Calu3 (cell line): ENCODE data around the gene WWOX. TPM values are rescaled to one million over a fixed set of nuclear protein-coding genes. Genes with fewer than 3 reads are reported as not detected.

Experiments
- BruUV-seq: library from RNA; stranded (reverse); fragments of 400-500 nt; replicated peaks from 2 replicates; lab custom pipeline; 2021; lab: Mats Ljungman, UMichigan
- CTCF ChIA-PET: fragments of 300-600 bp; sonication (Branson Sonifier 250); formaldehyde crosslinking; loops from one replicate; lab custom pipeline; 2022; ENCODE audit warnings: antibody characterized with exemption; lab: Charles Lee
- DNase-seq: peaks from one replicate; pipeline ENCODE4 v3.0.0; 2022
- H3K27ac Mint-ChIP-seq: one replicate; pipeline ENCODE4 v1.8.0; 2022; ENCODE audit warnings: mixed read lengths; ENCODE audit not compliant: unreplicated experiment
- H3K27me3 Mint-ChIP-seq: one replicate; pipeline ENCODE4 v1.8.0; 2022; ENCODE audit warnings: mixed read lengths; ENCODE audit not compliant: unreplicated experiment
- H3K36me3 Mint-ChIP-seq: one replicate; pipeline ENCODE4 v1.8.0; 2022; ENCODE audit warnings: mild to moderate bottlenecking, moderate library complexity, mixed read lengths; ENCODE audit not compliant: insufficient read depth, unreplicated experiment
- H3K4me1 Mint-ChIP-seq: one replicate; pipeline ENCODE4 v1.8.0; 2022; ENCODE audit warnings: mild to moderate bottlenecking, low read depth, mixed read lengths; ENCODE audit not compliant: unreplicated experiment
- H3K4me3 Mint-ChIP-seq: one replicate; pipeline ENCODE4 v1.8.0; 2022; ENCODE audit warnings: mild to moderate bottlenecking, low read depth, moderate library complexity, mixed read lengths; ENCODE audit not compliant: unreplicated experiment
- H3K9me3 Mint-ChIP-seq: one replicate; pipeline ENCODE4 v1.8.0; 2022; ENCODE audit warnings: low read depth, mixed read lengths; ENCODE audit not compliant: unreplicated experiment
- intact Hi-C: fragments of 100-400 bp; cut with micrococcal nuclease; formaldehyde crosslinking; loops from one replicate; pipeline ENCODE4 v1.10.0; 2022; ENCODE audit not compliant: unreplicated experiment
- total RNA-seq: library from RNA; stranded (reverse); gene quantifications from 2 replicates; pipeline ENCODE4 v1.2.3, GENCODE V29; 2022
- TF ChIP-seq, protein P1 (sequence below): fragments of 200-600 bp; IDR thresholded peaks from one replicate; pipeline ENCODE4 v1.8.0; 2022; ENCODE audit warnings: antibody characterized with exemption; ENCODE audit not compliant: unreplicated experiment

Gene WWOX
- total RNA-seq, 1 experiment from 2014 or later, result 33.5 TPM

DNA sequence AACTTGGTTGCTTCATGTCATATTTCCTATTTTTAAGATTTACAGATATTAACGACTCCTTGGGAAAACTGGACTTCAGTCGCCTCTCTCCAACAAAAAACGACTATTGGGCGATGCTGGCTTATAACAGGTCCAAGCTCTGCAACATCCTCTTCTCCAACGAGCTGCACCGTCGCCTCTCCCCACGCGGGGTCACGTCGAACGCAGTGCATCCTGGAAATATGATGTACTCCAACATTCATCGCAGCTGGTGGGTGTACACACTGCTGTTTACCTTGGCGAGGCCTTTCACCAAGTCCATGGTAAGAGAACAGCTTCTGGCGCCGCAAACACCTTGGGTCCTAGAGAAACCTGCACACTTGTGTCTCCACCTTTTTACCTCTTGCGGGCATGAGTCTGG is 333.0 kb downstream of the WWOX start:
- no TSS peak for BruUV-seq
- CTCF ChIA-PET, result no interaction called here
- H3K36me3 Mint-ChIP-seq, result no peaks in the 10 kb centered on the region

DNA sequence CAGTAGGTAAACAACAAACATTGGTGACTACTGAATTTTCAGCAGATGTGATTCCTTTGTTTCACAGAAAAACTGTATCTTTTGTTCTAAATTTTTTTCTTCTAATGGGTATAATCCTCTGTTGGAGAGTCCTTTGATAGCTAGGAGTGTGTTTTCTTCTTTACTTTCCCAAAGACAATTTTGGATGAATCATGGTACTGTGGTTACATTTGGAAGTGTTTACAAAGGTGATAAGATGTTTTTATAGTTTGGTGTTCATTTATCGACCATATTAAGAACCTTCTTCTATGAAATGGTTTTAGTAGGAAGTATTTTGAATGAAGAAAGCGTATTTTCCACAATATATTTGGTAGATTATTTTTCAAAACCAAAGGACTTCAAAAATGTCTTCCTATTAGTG is 333.7 kb downstream of the WWOX start:
- Mint-ChIP-seq H3K4me3 (no peak overlapping the region), H3K36me3 (no peaks in the 10 kb centered on the region), H3K27ac (no peak overlapping the region), H3K4me1 (no peaks in the 10 kb centered on the region), H3K9me3 (peaks cover 4% of the 10 kb centered on the region), H3K27me3 (no peaks in the 10 kb centered on the region)
- intact Hi-C loops, result no loop called here
- DNase-seq, result no peak
- TF ChIP-seq, protein P1, sequence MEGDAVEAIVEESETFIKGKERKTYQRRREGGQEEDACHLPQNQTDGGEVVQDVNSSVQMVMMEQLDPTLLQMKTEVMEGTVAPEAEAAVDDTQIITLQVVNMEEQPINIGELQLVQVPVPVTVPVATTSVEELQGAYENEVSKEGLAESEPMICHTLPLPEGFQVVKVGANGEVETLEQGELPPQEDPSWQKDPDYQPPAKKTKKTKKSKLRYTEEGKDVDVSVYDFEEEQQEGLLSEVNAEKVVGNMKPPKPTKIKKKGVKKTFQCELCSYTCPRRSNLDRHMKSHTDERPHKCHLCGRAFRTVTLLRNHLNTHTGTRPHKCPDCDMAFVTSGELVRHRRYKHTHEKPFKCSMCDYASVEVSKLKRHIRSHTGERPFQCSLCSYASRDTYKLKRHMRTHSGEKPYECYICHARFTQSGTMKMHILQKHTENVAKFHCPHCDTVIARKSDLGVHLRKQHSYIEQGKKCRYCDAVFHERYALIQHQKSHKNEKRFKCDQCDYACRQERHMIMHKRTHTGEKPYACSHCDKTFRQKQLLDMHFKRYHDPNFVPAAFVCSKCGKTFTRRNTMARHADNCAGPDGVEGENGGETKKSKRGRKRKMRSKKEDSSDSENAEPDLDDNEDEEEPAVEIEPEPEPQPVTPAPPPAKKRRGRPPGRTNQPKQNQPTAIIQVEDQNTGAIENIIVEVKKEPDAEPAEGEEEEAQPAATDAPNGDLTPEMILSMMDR, result no peak
- CTCF ChIA-PET, result no interaction called here
- BruUV-seq, result no TSS peak

More for the DNA sequence above, 333.0 kb downstream of the WWOX start:
- H3K4me3 Mint-ChIP-seq, result no peak overlapping the region
- no peak for DNase-seq
- intact Hi-C loops, result no loop called here
- no peak overlapping the region for H3K27ac Mint-ChIP-seq
- H3K27me3 Mint-ChIP-seq, result no peaks in the 10 kb centered on the region
- H3K9me3 Mint-ChIP-seq, result peaks cover 4% of the 10 kb centered on the region
- no peaks in the 10 kb centered on the region for H3K4me1 Mint-ChIP-seq
- TF ChIP-seq, protein P1, result no peak

DNA sequence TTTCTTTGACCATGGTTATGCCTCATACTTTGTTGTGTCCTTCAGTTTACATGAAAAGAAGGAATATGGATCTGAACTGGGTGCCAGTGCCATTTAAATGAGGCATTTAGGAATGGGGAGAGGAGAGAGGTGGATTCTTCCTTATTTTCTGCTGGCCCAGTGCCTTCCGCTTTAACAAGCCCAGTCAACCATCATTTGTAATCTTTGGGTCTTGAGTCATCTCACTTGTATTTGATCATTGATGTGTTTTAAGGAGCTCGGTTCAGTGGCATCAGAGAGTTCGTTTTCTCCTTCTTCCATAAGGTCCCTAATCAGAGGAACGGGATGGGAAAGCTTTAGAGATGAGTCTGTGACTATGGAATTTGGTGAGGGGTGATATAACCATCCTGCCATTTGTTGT is 334.9 kb downstream of the WWOX start:
- CTCF ChIA-PET, result no interaction called here
- TF ChIP-seq, protein P1, result no peak
- Mint-ChIP-seq H3K36me3 (no peaks in the 10 kb centered on the region), H3K4me1 (no peaks in the 10 kb centered on the region), H3K27ac (no peak overlapping the region), H3K9me3 (peaks cover 4% of the 10 kb centered on the region), H3K27me3 (no peaks in the 10 kb centered on the region), H3K4me3 (no peak overlapping the region)
- no TSS peak for BruUV-seq
- intact Hi-C loops, result no loop called here
- no peak for DNase-seq

DNA sequence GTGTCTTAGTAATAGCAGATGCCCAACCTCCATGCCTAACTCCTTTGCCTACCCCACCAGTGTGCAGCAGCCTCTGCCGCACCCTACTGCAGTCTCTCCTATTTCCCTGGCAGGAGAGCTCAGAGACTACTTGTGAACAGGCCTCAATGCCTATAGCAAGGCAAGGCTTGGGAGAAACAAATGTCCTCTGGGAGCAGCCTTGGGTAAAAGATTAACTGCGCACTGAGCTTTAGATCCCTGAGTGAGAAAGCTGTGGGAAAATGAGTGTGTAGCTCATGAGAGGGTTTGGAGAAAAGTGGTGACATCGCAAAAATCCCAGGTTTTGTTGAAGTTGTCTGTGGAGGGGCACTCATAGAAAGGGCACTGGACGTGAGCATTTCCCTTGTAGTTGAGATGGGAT is 335.8 kb downstream of the WWOX start:
- Mint-ChIP-seq H3K36me3 (no peaks in the 10 kb centered on the region), H3K4me1 (no peaks in the 10 kb centered on the region), H3K27me3 (no peaks in the 10 kb centered on the region), H3K27ac (no peak overlapping the region), H3K9me3 (peaks cover 2% of the 10 kb centered on the region), H3K4me3 (no peak overlapping the region)
- TF ChIP-seq, protein P1, result no peak
- intact Hi-C loops, result loop anchor here (5.0 kb wide), 1 partner anchor 208 kb away; no protein-coding TSS in a partner anchor
- CTCF ChIA-PET, result no interaction called here
- DNase-seq, result no peak
- BruUV-seq, result no TSS peak
